IPS-15b (cell line): ENCODE data around the gene IRGQ.

Source experiments
- H3K27me3 ChIP-seq: one replicate; pipeline ENCODE4 v1.6.1; 2013; ENCODE audit warnings: low read length; ENCODE audit not compliant: control insufficient read depth, insufficient read depth
- H3K36me3 ChIP-seq: one replicate; pipeline ENCODE4 v1.6.1; 2013; ENCODE audit warnings: low read length; ENCODE audit not compliant: control insufficient read depth, insufficient read depth
- H3K4me1 ChIP-seq: one replicate; pipeline ENCODE4 v1.6.1; 2013; ENCODE audit warnings: mild to moderate bottlenecking, low read length; ENCODE audit not compliant: control insufficient read depth, insufficient read depth
- H3K4me3 ChIP-seq: one replicate; pipeline ENCODE4 v1.5.1; 2013; ENCODE audit warnings: low read depth, low read length
- H3K9ac ChIP-seq: one replicate; pipeline ENCODE4 v1.6.1; 2013; ENCODE audit warnings: low read depth, mild to moderate bottlenecking, low read length
- H3K9me3 ChIP-seq: one replicate; pipeline ENCODE4 v1.6.1; 2013; ENCODE audit warnings: mild to moderate bottlenecking, low read length; ENCODE audit not compliant: control insufficient read depth, insufficient read depth

IRGQ gene, protein sequence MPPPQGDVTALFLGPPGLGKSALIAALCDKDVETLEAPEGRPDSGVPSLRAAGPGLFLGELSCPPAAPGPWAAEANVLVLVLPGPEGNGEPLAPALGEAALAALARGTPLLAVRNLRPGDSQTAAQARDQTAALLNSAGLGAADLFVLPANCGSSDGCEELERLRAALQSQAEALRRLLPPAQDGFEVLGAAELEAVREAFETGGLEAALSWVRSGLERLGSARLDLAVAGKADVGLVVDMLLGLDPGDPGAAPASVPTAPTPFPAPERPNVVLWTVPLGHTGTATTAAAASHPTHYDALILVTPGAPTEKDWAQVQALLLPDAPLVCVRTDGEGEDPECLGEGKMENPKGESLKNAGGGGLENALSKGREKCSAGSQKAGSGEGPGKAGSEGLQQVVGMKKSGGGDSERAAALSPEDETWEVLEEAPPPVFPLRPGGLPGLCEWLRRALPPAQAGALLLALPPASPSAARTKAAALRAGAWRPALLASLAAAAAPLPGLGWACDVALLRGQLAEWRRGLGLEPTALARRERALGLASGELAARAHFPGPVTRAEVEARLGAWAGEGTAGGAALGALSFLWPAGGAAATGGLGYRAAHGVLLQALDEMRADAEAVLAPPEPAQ

DNA sequence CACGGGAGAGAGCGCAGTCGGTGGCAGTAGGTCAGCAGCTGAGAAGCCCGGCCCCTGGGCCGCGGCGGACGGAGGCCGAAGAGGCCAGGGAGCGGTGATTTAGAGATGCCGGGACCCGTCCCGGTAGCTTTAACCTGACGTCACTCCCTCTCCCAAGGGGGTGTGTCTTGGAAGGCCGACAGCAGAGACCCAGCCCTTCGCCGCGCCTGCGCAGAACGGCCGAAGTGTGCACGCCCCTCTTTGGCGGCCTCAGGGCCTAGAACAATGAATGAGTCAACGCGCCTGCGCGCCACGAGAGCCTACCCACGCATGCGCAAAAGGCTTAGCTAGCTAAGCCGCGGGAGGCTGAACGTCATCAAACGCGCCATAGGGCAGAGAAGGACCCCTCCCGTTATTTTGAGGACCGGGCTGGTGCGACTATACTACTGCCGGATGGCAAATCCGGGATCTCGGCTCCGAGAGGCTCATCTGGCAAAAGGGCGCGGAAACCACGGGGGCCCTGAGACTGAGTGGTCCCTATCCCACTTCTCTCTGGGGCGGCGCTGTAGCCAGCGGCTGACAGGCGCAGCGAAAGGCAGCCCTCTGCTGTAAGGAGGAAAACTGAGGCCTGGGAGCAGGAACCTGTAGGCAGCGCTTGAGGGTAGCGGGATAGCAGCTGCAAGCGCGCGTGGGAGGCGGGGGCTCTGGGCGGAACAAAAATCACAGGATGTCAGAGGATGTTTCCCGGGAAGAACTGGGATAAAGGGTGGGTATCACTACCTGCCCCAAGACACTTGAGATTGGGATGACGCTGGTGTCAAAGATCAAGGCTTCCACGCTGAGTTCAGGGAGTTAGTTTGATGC, at the start of gene IRGQ, which contains the start of gene ZNF576:
TSS of gene IRGQ (minus strand) at position 136 of the 843 bp plus-strand sequence. CDS start 796 bp downstream, outside the sequence.
TSS of gene ZNF576 (plus strand) at position 597 of the 843 bp plus-strand sequence. CDS start 514 bp downstream, outside the sequence.
- Histone ChIP-seq H3K27me3 (no peaks in the 10 kb centered on the region), H3K4me1 (peaks cover 7% of the 10 kb centered on the region), H3K36me3 (peaks cover 25% of the 10 kb centered on the region), H3K9me3 (no peaks in the 10 kb centered on the region), H3K9ac (peak within 1 kb of the TSS; percentile 94), H3K4me3 (peak within 1 kb of the TSS; percentile 98)

DNA sequence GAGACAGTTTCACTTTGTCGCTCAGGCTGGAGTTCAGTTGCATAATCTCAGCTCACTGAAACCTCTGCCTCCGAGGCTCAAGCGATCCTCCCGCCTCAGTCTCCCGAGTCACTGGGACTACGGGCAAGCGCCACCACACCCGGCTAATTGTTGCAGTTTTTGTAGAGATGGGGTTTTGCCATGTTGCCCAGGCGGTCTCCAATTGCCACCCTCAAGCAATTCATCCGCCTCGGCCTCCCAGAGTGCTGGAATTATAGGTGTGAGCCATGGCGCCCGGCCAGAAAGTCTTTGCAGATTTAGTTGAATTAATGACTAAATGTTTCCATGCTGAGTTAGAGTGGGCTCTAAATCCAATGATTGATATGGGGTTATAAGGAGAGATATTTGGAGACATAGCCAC, 48.2 kb upstream of the IRGQ start:
- peaks cover 30% of the 10 kb centered on the region for H3K27me3 ChIP-seq
- H3K9ac ChIP-seq, result no peak overlapping the region
- H3K9me3 ChIP-seq, result no peaks in the 10 kb centered on the region
- no peak overlapping the region for H3K4me3 ChIP-seq
- no peaks in the 10 kb centered on the region for H3K36me3 ChIP-seq
- no peaks in the 10 kb centered on the region for H3K4me1 ChIP-seq

DNA sequence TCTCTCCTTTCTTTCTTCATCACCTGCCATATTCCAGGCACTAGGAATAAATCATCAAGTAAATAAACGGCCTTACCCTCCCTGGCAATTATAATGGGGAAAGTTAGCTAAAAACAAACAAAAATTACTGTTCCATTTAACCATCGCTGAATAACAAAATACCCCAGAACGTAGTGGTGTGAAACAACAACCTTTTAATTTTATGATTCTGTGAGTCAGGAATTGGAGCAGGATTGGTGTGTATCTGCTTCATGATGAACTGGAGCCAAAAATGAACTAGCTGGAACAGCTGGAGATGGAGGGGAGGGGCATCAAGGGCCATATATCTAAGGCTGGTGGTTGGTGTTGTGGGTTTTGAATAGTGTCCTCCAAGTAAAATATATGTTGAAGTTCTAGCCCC, 47.4 kb upstream of the IRGQ start:
- Histone ChIP-seq H3K9ac (no peak overlapping the region), H3K4me1 (no peaks in the 10 kb centered on the region)

DNA sequence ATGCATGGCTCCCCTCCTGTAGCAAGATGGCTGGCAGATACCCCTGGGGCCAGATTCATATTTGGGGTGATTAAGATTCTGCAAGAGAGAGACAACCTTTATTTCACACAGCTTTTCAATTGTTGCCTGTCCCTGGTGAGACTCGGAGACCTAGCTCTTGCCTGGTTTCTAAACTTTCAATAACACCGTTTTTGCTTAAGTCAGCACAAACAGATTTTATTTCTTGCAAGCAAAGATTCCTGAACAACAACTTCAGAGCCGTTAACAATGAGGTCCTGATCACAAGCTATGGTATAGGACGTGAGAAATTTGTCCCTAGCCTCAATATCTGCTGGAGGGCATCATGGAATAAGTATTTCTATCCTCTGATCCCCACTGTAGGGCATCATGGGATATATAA, 46.6 kb upstream of the IRGQ start:
- H3K9me3 ChIP-seq, result no peaks in the 10 kb centered on the region
- no peaks in the 10 kb centered on the region for H3K4me1 ChIP-seq
- H3K36me3 ChIP-seq, result no peaks in the 10 kb centered on the region

More for the DNA sequence above, 47.4 kb upstream of the IRGQ start:
- Histone ChIP-seq H3K27me3 (peaks cover 39% of the 10 kb centered on the region), H3K4me3 (no peak overlapping the region), H3K36me3 (no peaks in the 10 kb centered on the region), H3K9me3 (no peaks in the 10 kb centered on the region)

DNA sequence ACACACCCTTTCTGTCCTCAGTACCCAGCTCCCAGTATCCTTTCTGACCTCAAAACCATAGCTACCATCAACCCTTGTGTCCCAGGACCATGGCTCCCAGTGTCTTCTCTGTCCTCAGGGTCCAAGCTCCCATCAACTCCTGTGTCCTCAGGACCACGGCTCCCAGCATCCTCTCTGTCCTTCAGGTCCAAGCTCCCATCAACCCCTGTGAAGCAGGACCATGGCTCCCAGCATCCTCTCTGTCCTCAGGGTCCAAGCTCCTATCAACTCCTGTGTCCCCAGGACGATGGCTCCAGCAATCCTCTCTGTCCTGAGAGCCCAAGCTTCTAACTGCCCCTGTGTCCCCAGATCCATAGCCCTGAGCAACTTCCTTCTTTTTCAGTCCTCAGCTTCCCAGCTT, 45.4 kb upstream of the IRGQ start:
- H3K4me1 ChIP-seq, result no peaks in the 10 kb centered on the region
- H3K4me3 ChIP-seq, result no peak overlapping the region
- no peak overlapping the region for H3K9ac ChIP-seq
- H3K36me3 ChIP-seq, result no peaks in the 10 kb centered on the region
- H3K27me3 ChIP-seq, result peaks cover 58% of the 10 kb centered on the region
- no peaks in the 10 kb centered on the region for H3K9me3 ChIP-seq

More for the DNA sequence above, 46.6 kb upstream of the IRGQ start:
- no peak overlapping the region for H3K4me3 ChIP-seq
- H3K9ac ChIP-seq, result no peak overlapping the region
- H3K27me3 ChIP-seq, result peaks cover 47% of the 10 kb centered on the region

DNA sequence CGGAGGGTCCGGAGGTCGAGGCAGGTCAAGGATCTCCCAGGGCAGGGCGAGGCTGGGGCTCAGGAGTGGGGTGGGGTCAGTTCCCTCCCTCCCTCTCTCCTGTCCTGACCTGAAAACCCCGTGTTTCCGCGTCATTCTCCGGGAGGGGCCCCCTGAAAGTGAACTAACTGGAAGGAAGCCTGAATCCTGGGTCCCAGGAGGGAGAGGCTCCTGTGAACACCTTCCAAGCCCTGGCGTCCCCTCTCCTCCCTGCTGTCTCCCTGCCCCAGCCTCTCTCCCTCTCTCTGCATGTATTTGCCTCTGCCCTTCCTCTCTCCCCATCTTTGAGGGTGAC, 44.5 kb upstream of the IRGQ start:
- Histone ChIP-seq H3K9me3 (no peaks in the 10 kb centered on the region), H3K36me3 (no peaks in the 10 kb centered on the region), H3K27me3 (peaks cover 62% of the 10 kb centered on the region), H3K4me1 (peaks cover 2% of the 10 kb centered on the region), H3K4me3 (peak overlapping the region; percentile 70), H3K9ac (no peak overlapping the region)

DNA sequence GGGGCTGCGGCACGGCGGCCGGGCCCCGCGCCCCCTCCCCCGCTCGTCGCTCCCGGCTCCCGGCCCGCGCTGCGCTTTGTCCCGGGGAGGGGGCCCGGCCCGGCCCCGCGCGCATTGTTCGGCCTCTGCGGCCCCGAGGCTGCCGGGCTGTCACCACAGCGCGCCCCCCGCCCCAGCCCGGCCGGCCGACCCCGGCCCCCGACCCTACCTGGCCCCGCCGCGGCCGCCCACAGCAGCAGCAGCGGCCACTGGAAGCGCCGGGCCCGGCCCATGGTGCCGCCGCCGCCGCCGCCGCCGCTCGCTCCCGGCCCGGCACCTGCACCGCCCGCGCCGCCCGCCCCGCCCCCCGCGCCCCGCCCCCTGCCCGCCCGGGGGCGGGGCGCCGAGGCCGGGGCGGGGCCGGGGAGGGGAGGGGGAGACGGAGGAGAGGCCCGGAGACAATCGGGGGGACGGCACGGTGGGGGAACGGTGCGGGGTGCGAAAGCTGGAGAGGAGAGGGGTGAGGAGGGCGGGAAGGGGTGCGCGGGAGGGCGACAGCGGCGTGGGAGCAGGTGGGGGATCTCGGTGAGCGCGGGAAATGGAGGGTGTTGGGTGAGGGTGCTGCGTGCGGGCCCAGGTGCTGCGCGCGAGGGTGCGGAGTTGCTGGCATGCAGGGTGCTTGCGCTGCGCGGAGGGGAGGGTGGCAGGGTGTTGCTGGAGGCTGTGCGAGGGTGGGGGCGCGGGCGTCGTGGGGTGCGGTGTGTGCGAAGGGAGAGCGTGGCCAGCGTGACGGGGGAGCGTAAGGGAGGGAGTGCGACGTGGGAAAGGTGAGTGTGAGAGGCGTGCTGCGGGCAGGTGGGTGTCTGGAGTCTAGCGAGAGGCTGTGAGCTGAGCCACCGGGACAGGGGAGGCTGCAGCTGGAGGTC, 43.8 kb upstream of the IRGQ start, which contains the start of gene CADM4:
TSS of gene CADM4 (minus strand) at position 332 of the 905 bp plus-strand sequence. CDS start at position 272, 60 bp downstream.
- peaks cover 63% of the 10 kb centered on the region for H3K27me3 ChIP-seq
- no peak within 1 kb of the TSS for H3K9ac ChIP-seq
- H3K4me3 ChIP-seq, result peak within 1 kb of the TSS; percentile 70
- no peaks in the 10 kb centered on the region for H3K9me3 ChIP-seq
- no peaks in the 10 kb centered on the region for H3K36me3 ChIP-seq
- H3K4me1 ChIP-seq, result peaks cover 2% of the 10 kb centered on the region

DNA sequence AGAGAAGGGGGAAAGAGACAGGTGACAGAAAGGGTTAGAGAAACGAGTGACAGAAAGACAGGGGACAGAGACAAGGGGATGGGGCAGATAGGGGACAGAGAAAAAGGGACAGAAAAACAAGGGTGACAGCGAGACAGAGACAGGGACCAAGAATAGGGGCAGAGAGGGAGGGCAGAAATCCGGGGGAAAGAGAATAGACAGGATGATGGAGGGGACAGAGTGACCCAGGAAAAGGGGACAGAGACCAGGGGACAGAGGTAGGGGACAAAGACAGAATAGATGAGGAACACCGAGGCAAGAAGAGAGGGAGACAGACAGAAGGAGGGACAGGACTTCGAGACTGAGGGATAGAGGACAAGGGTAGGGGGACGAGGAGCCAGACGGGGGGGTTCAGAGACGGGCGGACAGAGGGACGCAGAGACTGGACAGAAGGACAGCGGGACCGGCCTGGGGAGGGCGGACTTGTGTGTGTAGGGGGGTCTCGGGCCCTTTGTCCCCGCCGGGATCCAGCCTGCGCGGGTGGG, 43.1 kb upstream of the IRGQ start:
- no peak overlapping the region for H3K9ac ChIP-seq
- peaks cover 69% of the 10 kb centered on the region for H3K27me3 ChIP-seq
- H3K4me1 ChIP-seq, result peaks cover 7% of the 10 kb centered on the region
- no peaks in the 10 kb centered on the region for H3K9me3 ChIP-seq
- H3K36me3 ChIP-seq, result no peaks in the 10 kb centered on the region
- peak overlapping the region; percentile 50 for H3K4me3 ChIP-seq

DNA sequence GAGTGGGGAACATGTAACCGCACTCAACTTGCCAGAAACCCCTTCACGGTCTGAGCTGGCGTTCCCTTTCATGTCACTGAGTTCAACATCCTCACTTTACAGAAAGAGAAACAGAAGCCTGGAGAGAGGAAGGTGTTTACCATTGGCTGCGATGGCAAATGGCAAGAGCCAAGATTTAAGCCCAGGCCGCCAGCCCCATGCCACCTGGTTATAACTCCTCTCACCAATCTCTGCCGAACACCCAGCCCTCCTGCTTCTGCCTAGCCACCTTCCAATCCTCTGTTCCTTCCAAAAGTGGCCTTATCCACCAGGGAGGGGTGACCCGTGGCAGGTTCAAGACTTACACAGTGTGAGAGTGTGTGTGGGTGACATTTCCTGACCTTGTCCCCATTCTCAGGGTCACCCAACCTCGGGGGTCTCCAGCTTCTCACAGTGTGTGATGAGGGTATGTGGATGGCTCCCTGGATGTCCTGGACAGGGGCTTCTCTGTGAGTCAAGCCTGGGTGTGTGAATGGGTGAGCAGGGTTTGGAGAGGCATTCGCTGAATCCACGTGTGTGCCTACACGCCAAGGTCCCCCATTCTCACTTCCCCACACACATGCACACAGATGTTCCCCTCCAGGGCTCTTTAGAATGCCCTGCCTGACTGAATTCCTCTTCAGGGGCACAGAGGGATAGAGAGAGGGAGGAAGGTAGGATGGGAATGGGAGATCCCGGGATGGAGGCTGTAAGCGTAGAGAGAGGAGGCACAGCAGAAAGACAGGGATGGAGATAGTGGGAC, 42.5 kb upstream of the IRGQ start:
- H3K36me3 ChIP-seq, result no peaks in the 10 kb centered on the region
- H3K4me3 ChIP-seq, result peak overlapping the region; percentile 50
- no peaks in the 10 kb centered on the region for H3K9me3 ChIP-seq
- H3K9ac ChIP-seq, result no peak overlapping the region
- H3K4me1 ChIP-seq, result peaks cover 10% of the 10 kb centered on the region
- peaks cover 75% of the 10 kb centered on the region for H3K27me3 ChIP-seq

DNA sequence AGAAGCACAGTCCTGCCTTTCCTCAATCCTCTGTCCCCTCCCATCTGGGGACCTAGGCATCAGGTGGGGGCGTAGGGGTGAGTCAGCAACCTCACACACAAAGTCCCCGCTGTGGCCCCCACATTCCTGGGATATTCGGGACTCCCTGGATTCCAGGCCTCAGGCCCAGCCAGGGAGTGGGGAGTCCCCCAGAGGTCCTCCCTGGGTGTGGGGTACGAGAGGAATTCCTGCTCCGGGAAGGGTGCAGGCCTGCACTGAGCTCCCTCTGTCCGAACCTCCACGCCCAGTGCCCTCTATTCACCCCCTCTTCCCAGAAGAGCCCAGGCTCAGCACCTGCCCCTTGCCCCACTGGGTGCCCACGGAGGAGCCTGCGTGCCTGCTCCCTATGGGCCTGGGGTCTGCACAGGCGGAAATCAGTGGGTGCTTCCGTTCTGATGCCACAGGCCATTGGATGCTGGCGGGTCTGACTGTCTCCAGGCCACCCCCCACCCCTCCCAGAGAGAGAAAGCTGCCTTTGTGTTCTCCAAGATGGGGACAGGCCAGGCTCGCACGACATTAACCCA, 40.3 kb upstream of the IRGQ start:
- H3K4me1 ChIP-seq, result peaks cover 10% of the 10 kb centered on the region
- no peak overlapping the region for H3K9ac ChIP-seq
- H3K4me3 ChIP-seq, result peak overlapping the region; percentile 43
- no peaks in the 10 kb centered on the region for H3K9me3 ChIP-seq
- peaks cover 77% of the 10 kb centered on the region for H3K27me3 ChIP-seq
- no peaks in the 10 kb centered on the region for H3K36me3 ChIP-seq
